HUES6 (cell line): ENCODE measurements around the gene FKBP9.

ENCODE experiments used
- H3K27ac ChIP-seq: 2 replicates; pipeline ENCODE4 v1.7.0; 2013; ENCODE audit warnings: low read depth, mild to moderate bottlenecking, low read length, inconsistent platforms
- H3K27me3 ChIP-seq: 2 replicates; pipeline ENCODE4 v1.6.1; 2013; ENCODE audit warnings: low read length; ENCODE audit not compliant: control insufficient read depth, insufficient read depth
- H3K36me3 ChIP-seq: 2 replicates; pipeline ENCODE4 v1.6.1; 2013; ENCODE audit warnings: low read length; ENCODE audit not compliant: control insufficient read depth, insufficient read depth
- H3K4me1 ChIP-seq: 2 replicates; pipeline ENCODE4 v1.6.1; 2013; ENCODE audit warnings: low read length; ENCODE audit not compliant: control insufficient read depth, insufficient read depth
- H3K4me3 ChIP-seq: 2 replicates; pipeline ENCODE4 v1.5.1; 2013; ENCODE audit warnings: low read depth, low read length
- H3K9ac ChIP-seq: one replicate; pipeline ENCODE4 v1.6.1; 2013; ENCODE audit warnings: mild to moderate bottlenecking, low read length
- H3K9me3 ChIP-seq: 2 replicates; pipeline ENCODE4 v1.6.1; 2013; ENCODE audit warnings: low read depth, low read length; ENCODE audit not compliant: control insufficient read depth, insufficient read depth

FKBP9 gene

GRCh38 chr7:32935558-32935957 is 21.7 kb upstream of the FKBP9 start:
- Histone ChIP-seq H3K27me3 (peaks cover 81% of the 10 kb centered on the region), H3K4me3 (no peak overlapping the region), H3K27ac (no peak overlapping the region), H3K9ac (no peak overlapping the region), H3K36me3 (no peaks in the 10 kb centered on the region), H3K9me3 (no peaks in the 10 kb centered on the region), H3K4me1 (no peaks in the 10 kb centered on the region)

DNA sequence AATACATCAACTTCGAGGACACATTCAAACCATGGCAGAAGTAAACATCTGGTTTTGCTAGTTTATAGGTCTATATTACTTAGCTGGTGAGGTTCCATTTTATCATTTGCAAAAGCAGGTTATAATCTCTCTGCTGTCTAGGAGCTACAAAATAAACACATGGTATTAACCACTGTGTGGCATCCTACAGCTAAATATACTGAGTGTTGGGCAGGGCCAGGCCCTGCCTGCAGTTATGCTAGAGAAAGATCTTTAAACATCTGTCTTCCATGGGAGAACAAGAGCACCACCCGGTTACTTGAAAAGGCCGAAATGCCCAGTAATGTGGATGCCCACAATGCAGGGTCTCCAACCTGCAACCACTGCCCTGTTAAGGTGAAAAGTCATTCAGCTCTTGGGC is 20.6 kb upstream of the FKBP9 start:
- Histone ChIP-seq H3K9me3 (no peaks in the 10 kb centered on the region), H3K4me3 (no peak overlapping the region), H3K4me1 (peaks cover 5% of the 10 kb centered on the region), H3K27me3 (peaks cover 78% of the 10 kb centered on the region), H3K36me3 (no peaks in the 10 kb centered on the region), H3K9ac (no peak overlapping the region), H3K27ac (no peak overlapping the region)

DNA sequence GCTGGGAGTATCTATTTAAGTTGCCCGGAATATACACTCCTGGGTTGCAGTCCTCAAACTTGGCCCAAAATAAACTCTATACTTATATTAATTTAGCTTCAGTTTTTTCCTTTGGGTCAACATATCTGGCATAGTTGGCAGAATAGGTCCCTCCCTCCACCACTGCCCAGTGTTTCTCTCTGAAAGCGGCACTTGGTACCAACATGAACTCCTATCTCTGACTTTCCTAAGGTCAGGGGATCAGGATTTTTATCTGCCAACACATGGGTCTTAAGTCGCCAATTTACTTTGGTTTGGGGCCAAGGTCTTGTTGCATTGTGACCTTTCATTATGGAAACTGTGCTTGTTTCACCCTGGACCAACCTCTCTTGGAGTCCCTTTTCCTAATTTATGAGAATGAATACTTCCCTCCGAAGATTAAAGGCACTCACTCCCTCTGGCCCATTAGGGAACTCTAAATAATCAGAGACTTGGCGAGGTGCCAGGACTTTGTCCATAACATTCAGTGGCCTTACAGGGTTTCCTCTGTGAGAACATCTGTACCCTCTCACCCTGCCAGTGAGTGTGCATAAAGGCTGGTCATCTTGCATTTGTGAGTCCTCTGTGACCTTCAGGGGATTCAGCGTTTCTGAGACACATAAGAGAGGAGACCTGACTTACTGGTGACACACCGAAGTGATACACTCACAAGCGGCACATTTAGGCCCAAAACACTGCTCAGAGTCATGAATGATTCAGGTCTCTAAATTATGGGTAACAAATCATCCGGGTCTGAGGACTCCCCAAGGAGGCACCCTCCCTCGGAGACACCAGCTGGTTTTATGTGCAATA is 19.7 kb upstream of the FKBP9 start:
- Histone ChIP-seq H3K27me3 (peaks cover 83% of the 10 kb centered on the region), H3K9ac (no peak overlapping the region), H3K36me3 (no peaks in the 10 kb centered on the region), H3K4me1 (peaks cover 10% of the 10 kb centered on the region), H3K4me3 (no peak overlapping the region), H3K9me3 (no peaks in the 10 kb centered on the region), H3K27ac (no peak overlapping the region)

- Histone ChIP-seq H3K27ac (no peak overlapping the region), H3K27me3 (peaks cover 94% of the 10 kb centered on the region), H3K4me3 (peak overlapping the region; percentile 60; the same call in 1 of the 2 replicates), H3K36me3 (no peaks in the 10 kb centered on the region), H3K9me3 (peaks cover 6% of the 10 kb centered on the region; the same call in 1 of the 2 replicates), H3K4me1 (peaks cover 13% of the 10 kb centered on the region), H3K9ac (no peak overlapping the region)
These were observed 16.1 kb upstream of the FKBP9 start for GRCh38 chr7:32941181-32941580.

DNA sequence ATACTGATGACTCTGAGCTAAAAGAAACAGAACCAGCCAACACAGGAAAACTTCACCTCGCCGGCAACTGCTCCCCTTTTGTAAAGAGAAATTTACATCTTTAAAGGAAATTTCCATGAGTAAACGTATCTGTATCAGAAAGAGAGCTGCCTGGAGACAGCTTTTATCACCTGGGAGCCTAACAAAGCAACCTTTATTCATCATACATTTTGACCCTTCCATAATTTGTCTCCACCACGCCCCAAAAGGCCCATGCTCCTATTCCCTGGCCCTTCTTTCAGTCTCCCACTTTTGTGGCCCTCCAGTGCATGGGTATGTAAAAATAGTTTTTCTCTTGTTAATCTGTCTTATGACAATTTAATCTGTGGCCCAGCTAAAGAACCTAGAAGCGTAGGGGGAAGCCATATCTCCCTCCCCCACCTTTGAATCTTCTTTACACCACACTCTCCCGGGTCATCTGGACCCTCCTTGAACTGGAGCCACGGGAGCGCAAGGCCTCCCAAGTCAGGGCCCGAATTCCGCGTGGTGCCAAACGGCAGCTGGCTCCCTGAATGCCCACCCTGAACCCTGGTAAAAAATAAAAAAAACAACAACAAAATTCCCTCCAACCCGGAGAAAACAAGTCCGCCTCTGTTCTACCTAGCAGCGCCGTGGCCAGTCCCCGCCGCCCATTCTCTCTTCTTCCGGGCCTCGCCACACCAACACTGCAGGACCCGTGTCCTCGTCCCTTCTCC is 15.4 kb upstream of the FKBP9 start:
- H3K9me3 ChIP-seq = peaks cover 6% of the 10 kb centered on the region; the same call in 1 of the 2 replicates
- H3K27ac ChIP-seq = no peak overlapping the region
- no peaks in the 10 kb centered on the region for H3K36me3 ChIP-seq
- H3K4me3 ChIP-seq = peak overlapping the region; percentile 60
- peaks cover 93% of the 10 kb centered on the region for H3K27me3 ChIP-seq
- H3K9ac ChIP-seq = peak overlapping the region; percentile 36
- peaks cover 13% of the 10 kb centered on the region for H3K4me1 ChIP-seq

- H3K27ac ChIP-seq = no peak overlapping the region
- peak overlapping the region; percentile 60 for H3K4me3 ChIP-seq
- H3K27me3 ChIP-seq = peaks cover 90% of the 10 kb centered on the region
- peak overlapping the region; percentile 36 for H3K9ac ChIP-seq
- H3K36me3 ChIP-seq = no peaks in the 10 kb centered on the region
- H3K4me1 ChIP-seq = peaks cover 13% of the 10 kb centered on the region
- H3K9me3 ChIP-seq = peaks cover 6% of the 10 kb centered on the region; the same call in 1 of the 2 replicates
These were observed 14.6 kb upstream of the FKBP9 start for GRCh38 chr7:32942415-32943251.

- Histone ChIP-seq H3K9me3 (peaks cover 9% of the 10 kb centered on the region), H3K4me3 (peak overlapping the region; percentile 60; the same call in 1 of the 2 replicates), H3K9ac (no peak overlapping the region), H3K4me1 (peaks cover 13% of the 10 kb centered on the region), H3K27ac (no peak overlapping the region), H3K36me3 (no peaks in the 10 kb centered on the region), H3K27me3 (peaks cover 90% of the 10 kb centered on the region)
These were observed 13.8 kb upstream of the FKBP9 start for GRCh38 chr7:32943252-32944030.

- H3K4me1 ChIP-seq = 0 out of 2 replicates have a peak, but pooled peaks cover 3% of the 10 kb centered on the region
- H3K27me3 ChIP-seq = peaks cover 70% of the 10 kb centered on the region
- no peak overlapping the region for H3K9ac ChIP-seq
These were observed 9.7 kb upstream of the FKBP9 start for GRCh38 chr7:32947420-32947983.

GRCh38 chr7:32948202-32948601 is 9.0 kb upstream of the FKBP9 start:
- no peak overlapping the region for H3K27ac ChIP-seq
- H3K27me3 ChIP-seq = peaks cover 71% of the 10 kb centered on the region
- H3K4me1 ChIP-seq = 0 out of 2 replicates have a peak, but pooled peaks cover 2% of the 10 kb centered on the region
- no peaks in the 10 kb centered on the region for H3K36me3 ChIP-seq
- no peak overlapping the region for H3K9ac ChIP-seq
- H3K4me3 ChIP-seq = no peak overlapping the region
- peaks cover 12% of the 10 kb centered on the region for H3K9me3 ChIP-seq

More at GRCh38 chr7:32947420-32947983, 9.7 kb upstream of the FKBP9 start:
- Histone ChIP-seq H3K36me3 (no peaks in the 10 kb centered on the region), H3K27ac (no peak overlapping the region), H3K4me3 (no peak overlapping the region), H3K9me3 (peaks cover 12% of the 10 kb centered on the region)

DNA sequence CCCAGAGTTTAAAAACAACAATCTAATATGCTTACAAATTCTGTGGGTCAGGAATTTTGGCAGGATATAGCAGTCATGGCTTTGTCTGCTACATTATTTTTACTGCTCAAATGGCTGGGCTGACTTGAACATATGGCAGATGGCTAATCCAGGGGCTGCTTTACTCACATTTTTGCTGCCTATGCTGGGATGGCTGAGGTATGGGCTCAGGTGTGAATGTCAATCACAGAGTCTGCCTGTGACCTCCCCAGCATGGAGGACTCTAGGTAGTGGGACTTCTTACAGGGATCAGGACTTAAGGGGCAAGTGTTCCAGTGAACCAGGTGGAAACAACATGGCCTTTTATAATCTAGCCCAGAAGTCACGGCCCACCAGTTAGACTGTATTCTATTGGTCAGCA is 4.4 kb upstream of the FKBP9 start:
- peaks cover 47% of the 10 kb centered on the region for H3K27me3 ChIP-seq
- H3K9me3 ChIP-seq = peaks cover 6% of the 10 kb centered on the region; the same call in 1 of the 2 replicates
- no peak overlapping the region for H3K27ac ChIP-seq
- H3K4me3 ChIP-seq = no peak overlapping the region
- no peak overlapping the region for H3K9ac ChIP-seq
- H3K4me1 ChIP-seq = peaks cover under 1% of the 10 kb centered on the region
- H3K36me3 ChIP-seq = no peaks in the 10 kb centered on the region
